Spleen (tissue), 11 donors: ENCODE data around the gene CAPN11. TPM values are rescaled to one million over a fixed set of nuclear protein-coding genes. Genes with fewer than 3 reads are reported as not detected.

Experiments
- DNase-seq: peaks from one replicate; pipeline ENCODE4 v3.0.0-alpha.2; 2020
- H3K27ac ChIP-seq, 8 donors: fragments of 200-600 bp; sonication (generic) in 7 of 8; 1 replicate in 4 of 8; 2 replicates in 4 of 8; pipeline versions ENCODE4 v1.5.0 to v1.8.0; 2016 to 2021; ENCODE audit warnings: inconsistent platforms in 4 of 8, mild to moderate bottlenecking in 4 of 8, moderate library complexity in 1 of 8
- H3K27me3 ChIP-seq, 7 donors: fragments of 200-600 bp; sonication (generic) in 6 of 7; replicated peaks in 1 of 7; 1 replicate in 4 of 7; 2 replicates in 3 of 7; pipeline versions ENCODE4 v1.5.0 to v1.8.0; 2016 to 2021; ENCODE audit warnings: inconsistent platforms in 3 of 7, mild to moderate bottlenecking in 1 of 7
- H3K36me3 ChIP-seq, 6 donors: fragments of 200-600 bp; sonication (generic) in 5 of 6; 1 replicate in 4 of 6; 2 replicates in 2 of 6; pipeline versions ENCODE4 v1.5.0 to v1.8.0; 2016 to 2021; ENCODE audit warnings: inconsistent platforms in 2 of 6
- H3K4me1 ChIP-seq, 6 donors: fragments of 200-600 bp; sonication (generic) in 5 of 6; 1 replicate in 3 of 6; 2 replicates in 3 of 6; pipeline versions ENCODE4 v1.5.0 to v1.8.0; 2016 to 2021; ENCODE audit warnings: inconsistent platforms in 3 of 6
- H3K4me3 ChIP-seq, 8 donors: fragments of 200-600 bp; sonication (generic) in 7 of 8; 1 replicate in 4 of 8; 2 replicates in 4 of 8; pipeline versions ENCODE4 v1.5.0 to v1.8.0; 2016 to 2021; ENCODE audit warnings: inconsistent platforms in 4 of 8, mild to moderate bottlenecking in 4 of 8, moderate library complexity in 2 of 8
- H3K9me3 ChIP-seq, 8 donors: fragments of 200-600 bp; sonication (generic) in 7 of 8; 1 replicate in 4 of 8; 2 replicates in 4 of 8; pipeline versions ENCODE4 v1.5.0 to v1.8.0; 2016 to 2021; ENCODE audit warnings: inconsistent platforms in 4 of 8
- POLR2A ChIP-seq, 3 donors: fragments of 450-650 bp; IDR thresholded peaks; one replicate each; pipeline ENCODE4 v1.5.1; 2017; ENCODE audit warnings: antibody characterized with exemption in 3 of 3, mild to moderate bottlenecking in 1 of 3
- POLR2AphosphoS5 ChIP-seq, 3 donors: sonication (generic); formaldehyde crosslinking; IDR thresholded peaks; one replicate each; pipeline ENCODE4 v1.5.1; 2017; ENCODE audit warnings: antibody characterized with exemption in 3 of 3
- WGBS, 5 donors: extraction: QIAGEN DNeasy Blood & Tissue Kit in 3 of 5; methylation state at CpG; one replicate each; pipeline versions ENCODE4 v1.1.5 to v1.1.7; 2013 to 2018; 5-methylcytosine and 5-hydroxymethylcytosine counted together
- intact Hi-C: fragments of 100-400 bp; cut with DNase I; formaldehyde crosslinking; loops from one replicate; pipeline ENCODE4 v1.15.0; 2023; ENCODE audit warnings: low total_unique reads
- polyA plus RNA-seq, 3 donors: library from polyadenylated mRNA; stranded (reverse); fragments of 200-250 nt; gene quantifications; one replicate each; pipeline ENCODE4 v1.2.1, GENCODE V29; 2013
- total RNA-seq, 7 donors: library from RNA; depleted of rRNA in 3 of 7; stranded (reverse); fragments of >200 nt in 3 of 7; fragmentation: NEBNext Ultra II Directional in 4 of 7; extraction: Animal tissue kit (Norgen Biotek cat#: 25700) in 4 of 7; gene quantifications; one replicate each; pipeline versions ENCODE4 v1.1.0 to v1.2.1, GENCODE V29; 2016 to 2021
- TF ChIP-seq, protein P1 (sequence below), 11 experiments: fragments of 200-600 bp in 7 of 11; fragments of 450-650 bp in 4 of 11; sonication (generic) in 4 of 11; IDR thresholded peaks in 8 of 11; conservative IDR thresholded peaks in 3 of 11; 1 replicate in 7 of 11; 2 replicates in 4 of 11; pipeline versions ENCODE4 v1.4.0 to v1.8.0; 2016 to 2021; ENCODE audit warnings: antibody characterized with exemption in 11 of 11, inconsistent platforms in 4 of 11, mild to moderate bottlenecking in 1 of 11
- donor health status: healthy with polysubstance abuse.
- donor health status: DM: no; HTN: no; CAD: no; lungs with moderate emphysema.
- donor health status: DM: no; HTN: no; CAD: no.
- donor health status: Bipolar disorder and iron deficiency.
- donor health status: healthy.
- donor health status: DM: no; HTN: no; CAD: no.
- donor health status: DM: yes; HTN: yes; CAD: no.

The CAPN11 gene
- total and polyA plus RNA-seq, 10 donors, result 0.12 to 0.26 (median 0.17) TPM; not detected in 3

DNA sequence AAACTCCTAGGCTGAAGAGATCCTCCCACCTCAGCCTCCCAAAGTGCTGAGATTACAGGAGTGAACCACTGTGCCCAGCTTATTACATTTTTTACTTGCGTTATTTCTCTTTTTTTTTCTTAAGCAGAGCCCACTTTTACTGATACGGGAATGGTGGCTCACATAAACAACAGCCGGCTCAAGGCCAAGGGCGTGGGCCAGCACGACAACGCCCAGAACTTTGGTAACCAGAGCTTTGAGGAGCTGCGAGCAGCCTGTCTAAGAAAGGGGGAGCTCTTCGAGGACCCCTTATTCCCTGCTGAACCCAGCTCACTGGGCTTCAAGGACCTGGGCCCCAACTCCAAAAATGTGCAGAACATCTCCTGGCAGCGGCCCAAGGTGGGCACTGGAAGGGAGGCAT lies 10.5 kb downstream of the CAPN11 start:
- no peaks in the 10 kb centered on the region for H3K36me3 ChIP-seq
- H3K27me3 ChIP-seq, result peaks cover 0 to 8% (median 0%) of the 10 kb centered on the region in 7 donors
- peaks cover 0 to 7% (median 3%) of the 10 kb centered on the region in 6 donors for H3K4me1 ChIP-seq
- intact Hi-C loops, result no loop called here
- no peak for DNase-seq
- no peaks in the 10 kb centered on the region for H3K9me3 ChIP-seq
- H3K27ac ChIP-seq, result no peak overlapping the region
- no peak for TF ChIP-seq POLR2AphosphoS5 (IDR thresholded peaks at IDR 0.05)
- TF ChIP-seq POLR2A (IDR thresholded peaks at IDR 0.05), result no peak
- TF ChIP-seq, protein P1, sequence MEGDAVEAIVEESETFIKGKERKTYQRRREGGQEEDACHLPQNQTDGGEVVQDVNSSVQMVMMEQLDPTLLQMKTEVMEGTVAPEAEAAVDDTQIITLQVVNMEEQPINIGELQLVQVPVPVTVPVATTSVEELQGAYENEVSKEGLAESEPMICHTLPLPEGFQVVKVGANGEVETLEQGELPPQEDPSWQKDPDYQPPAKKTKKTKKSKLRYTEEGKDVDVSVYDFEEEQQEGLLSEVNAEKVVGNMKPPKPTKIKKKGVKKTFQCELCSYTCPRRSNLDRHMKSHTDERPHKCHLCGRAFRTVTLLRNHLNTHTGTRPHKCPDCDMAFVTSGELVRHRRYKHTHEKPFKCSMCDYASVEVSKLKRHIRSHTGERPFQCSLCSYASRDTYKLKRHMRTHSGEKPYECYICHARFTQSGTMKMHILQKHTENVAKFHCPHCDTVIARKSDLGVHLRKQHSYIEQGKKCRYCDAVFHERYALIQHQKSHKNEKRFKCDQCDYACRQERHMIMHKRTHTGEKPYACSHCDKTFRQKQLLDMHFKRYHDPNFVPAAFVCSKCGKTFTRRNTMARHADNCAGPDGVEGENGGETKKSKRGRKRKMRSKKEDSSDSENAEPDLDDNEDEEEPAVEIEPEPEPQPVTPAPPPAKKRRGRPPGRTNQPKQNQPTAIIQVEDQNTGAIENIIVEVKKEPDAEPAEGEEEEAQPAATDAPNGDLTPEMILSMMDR (IDR thresholded peaks at IDR 0.05 in 8 of 11, conservative IDR thresholded peaks at IDR 0.05 in 3 of 11), result no peak
- WGBS, 5 donors, result 70 to 81% (median 77%) methylated on average over 9 of the region's 9 CpGs
- H3K4me3 ChIP-seq, result no peak overlapping the region

DNA sequence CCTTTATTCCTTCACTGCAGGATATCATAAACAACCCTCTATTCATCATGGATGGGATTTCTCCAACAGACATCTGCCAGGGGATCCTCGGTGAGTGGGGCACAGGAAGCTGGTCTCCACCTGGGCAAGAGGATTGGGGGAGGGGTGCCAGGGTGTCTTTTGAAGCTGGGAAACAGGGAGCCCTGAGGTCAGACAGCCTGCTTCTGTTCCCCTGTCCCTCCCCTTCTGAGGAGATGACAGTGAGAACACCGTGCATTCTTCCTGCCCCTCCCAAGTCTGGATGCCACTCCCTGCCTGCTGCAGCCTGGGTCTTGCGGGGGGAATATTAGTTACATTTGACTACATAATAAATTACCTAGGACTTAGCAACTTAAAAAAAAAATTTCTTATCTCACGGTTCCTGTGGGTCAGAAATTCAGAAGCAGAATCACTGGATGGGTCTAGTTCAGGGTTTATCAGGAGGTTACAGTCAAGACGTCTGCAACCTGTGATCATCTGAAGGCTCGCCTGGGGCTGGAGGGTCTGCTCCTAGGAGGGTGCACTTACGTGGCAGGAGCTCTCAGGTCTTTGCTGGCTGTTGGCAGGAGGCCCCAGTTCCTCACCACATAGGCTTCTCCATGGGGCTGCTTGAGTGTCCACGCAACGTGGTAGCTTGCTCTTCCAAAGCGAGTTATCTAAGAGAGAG lies 11.4 kb downstream of the CAPN11 start:
- H3K27me3 ChIP-seq, result peaks cover 0 to 8% (median 0%) of the 10 kb centered on the region in 7 donors
- 71 to 77% (median 76%) methylated on average over 10 of the region's 10 CpGs for WGBS, 5 donors
- no peak for DNase-seq
- intact Hi-C loops, result loop anchor here (5.0 to 10.0 kb wide), 2 partner anchors 65 to 167 kb away; no protein-coding TSS in a partner anchor
- peaks cover 0 to 7% (median 3%) of the 10 kb centered on the region in 6 donors for H3K4me1 ChIP-seq
- no peaks in the 10 kb centered on the region for H3K9me3 ChIP-seq
- TF ChIP-seq POLR2A (IDR thresholded peaks at IDR 0.05), result no peak
- TF ChIP-seq, protein P1 (IDR thresholded peaks at IDR 0.05 in 8 of 11, conservative IDR thresholded peaks at IDR 0.05 in 3 of 11), result no peak
- TF ChIP-seq POLR2AphosphoS5 (IDR thresholded peaks at IDR 0.05), result no peak
- no peak overlapping the region for H3K4me3 ChIP-seq
- H3K27ac ChIP-seq, result no peak overlapping the region
- H3K36me3 ChIP-seq, result no peaks in the 10 kb centered on the region

DNA sequence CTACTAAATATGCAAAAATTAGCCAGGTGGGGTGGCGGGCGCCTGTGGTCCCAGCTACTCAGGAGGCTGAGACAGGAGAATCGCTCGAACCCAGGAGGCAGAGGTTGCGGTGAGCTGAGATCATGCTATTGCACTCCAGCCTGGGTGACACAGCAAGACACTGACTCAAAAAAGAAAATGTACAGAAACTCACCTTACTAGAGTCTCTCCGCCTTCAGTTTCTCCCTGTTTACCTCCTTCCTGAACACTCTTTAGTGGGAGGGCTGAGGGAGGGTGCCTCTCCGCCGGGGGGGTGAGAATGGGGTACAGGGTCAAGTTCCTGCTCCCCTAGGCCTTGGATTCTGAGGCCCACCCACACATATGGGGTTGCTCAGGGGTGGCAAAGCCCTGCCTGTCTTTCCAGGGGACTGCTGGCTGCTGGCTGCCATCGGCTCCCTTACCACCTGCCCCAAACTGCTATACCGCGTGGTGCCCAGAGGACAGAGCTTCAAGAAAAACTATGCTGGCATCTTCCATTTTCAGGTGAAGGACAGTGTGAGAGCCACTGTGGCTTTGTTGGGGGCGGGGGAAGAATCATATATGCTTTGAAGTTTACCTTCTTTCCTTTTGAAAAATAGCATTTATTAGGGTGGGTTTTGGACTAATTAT lies 13.4 kb downstream of the CAPN11 start:
- Histone ChIP-seq H3K4me1 (peaks cover 3 to 16% (median 11%) of the 10 kb centered on the region in 6 donors), H3K4me3 (no peak overlapping the region)

More for the DNA sequence above, 13.4 kb downstream of the CAPN11 start:
- TF ChIP-seq POLR2AphosphoS5 (IDR thresholded peaks at IDR 0.05), result no peak
- TF ChIP-seq, protein P1 (IDR thresholded peaks at IDR 0.05 in 8 of 11, conservative IDR thresholded peaks at IDR 0.05 in 3 of 11), result no peak
- TF ChIP-seq POLR2A (IDR thresholded peaks at IDR 0.05), result no peak
- intact Hi-C loops, result loop anchor here (5.0 to 10.0 kb wide), 2 partner anchors 63 to 165 kb away; no protein-coding TSS in a partner anchor
- no peak for DNase-seq
- Histone ChIP-seq H3K36me3 (no peaks in the 10 kb centered on the region), H3K27me3 (peaks cover 0 to 5% (median 0%) of the 10 kb centered on the region in 7 donors), H3K9me3 (no peaks in the 10 kb centered on the region), H3K27ac (no peak overlapping the region)
- 76 to 89% (median 80%) methylated on average over 11 to 12 of the region's 12 CpGs for WGBS, 5 donors
